Activated CD4-positive, alpha-beta T cell treated with anti-CD3 and anti-CD28 coated beads, Interleukin-2, Interleukin-4, amounts not matched to agents 100 ng/mL and 50 ng/mL, durations not matched to agents 16 hours and 8 hours (primary cell): ENCODE results near the gene INAVA.

Experiments
- DNase-seq: peaks from one replicate; pipeline ENCODE4 v3.0.0-alpha.2; 2020; ENCODE audit warnings: low spot score

Gene INAVA

GRCh38 chr1:200894712-200895442 is at the start of gene INAVA:
Gene INAVA (plus strand): TSS chr1:200894900. CDS start chr1:200898401, 3,501 bp downstream.
- DNase-seq, result no peak

- no peak for DNase-seq
Observed at GRCh38 chr1:200845360-200845759, 49.3 kb upstream of the INAVA start.

GRCh38 chr1:200846398-200846797 is 48.3 kb upstream of the INAVA start:
- DNase-seq, result no peak

- DNase-seq, result no peak
Observed at GRCh38 chr1:200849430-200849829, 45.3 kb upstream of the INAVA start.

- no peak for DNase-seq
Observed at GRCh38 chr1:200850554-200850953, 44.1 kb upstream of the INAVA start.

GRCh38 chr1:200856716-200857357 is 37.9 kb upstream of the INAVA start:
- DNase-seq, result no peak

- no peak for DNase-seq
Observed at GRCh38 chr1:200857804-200858203, 36.9 kb upstream of the INAVA start.

GRCh38 chr1:200861937-200862647 is 32.6 kb upstream of the INAVA start:
- no peak for DNase-seq

- no peak for DNase-seq
Observed at GRCh38 chr1:200862713-200863415, 31.8 kb upstream of the INAVA start.

GRCh38 chr1:200866116-200866515 is 28.6 kb upstream of the INAVA start:
- no peak for DNase-seq

- peak; percentile 61 for DNase-seq
Observed at GRCh38 chr1:200866521-200866920, 28.2 kb upstream of the INAVA start.

GRCh38 chr1:200867018-200867811 is 27.5 kb upstream of the INAVA start:
- no peak for DNase-seq

- no peak for DNase-seq
Observed at GRCh38 chr1:200869376-200869752, 25.3 kb upstream of the INAVA start.

GRCh38 chr1:200869753-200870391 is 24.8 kb upstream of the INAVA start:
- peak; percentile 78 for DNase-seq

GRCh38 chr1:200872446-200873115 is 22.1 kb upstream of the INAVA start, which contains the start of gene GPR25:
Gene GPR25 (plus strand): TSS chr1:200872981. CDS start chr1:200873038, 57 bp downstream.
- DNase-seq, result no peak

- DNase-seq, result no peak
Observed at GRCh38 chr1:200873116-200873670, 21.5 kb upstream of the INAVA start.

- DNase-seq, result no peak
Observed at GRCh38 chr1:200873671-200874397, 20.9 kb upstream of the INAVA start.

GRCh38 chr1:200874694-200875093 is 20.0 kb upstream of the INAVA start:
- no peak for DNase-seq

GRCh38 chr1:200875416-200875815 is 19.3 kb upstream of the INAVA start:
- no peak for DNase-seq
